BJ (cell line): ENCODE data around the gene AK2. TPM values are rescaled to one million over a fixed set of nuclear protein-coding genes. Genes with fewer than 3 reads are reported as not detected.
A peak's percentile ranks its signal among the peaks of the same experiment; 100 is the strongest.

ENCODE experiments used
- CTCF ChIA-PET: fragments of 350-600 bp; formaldehyde crosslinking; extraction: SDS; loops from one replicate; lab custom pipeline; 2021; ENCODE audit warnings: antibody characterized with exemption, inconsistent platforms; lab: Yijun Ruan, JAX
- POLR2A ChIA-PET: fragments of 300-600 bp; sonication (Branson Sonifier 250); formaldehyde crosslinking; extraction: SDS; loops from one replicate; lab custom pipeline; 2021; ENCODE audit warnings: antibody characterized with exemption; lab: Charles Lee
- DNase-seq: peaks from one replicate; pipeline ENCODE4 v3.0.0-alpha.2; 2011; ENCODE audit warnings: low read depth
- H3K27me3 ChIP-seq: 2 replicates; pipeline ENCODE4 v1.6.0; 2011; ENCODE audit warnings: low read length; ENCODE audit not compliant: control insufficient read depth, insufficient read depth
- H3K36me3 ChIP-seq: 2 replicates; pipeline ENCODE4 v1.5.1; 2011; ENCODE audit warnings: low read length; ENCODE audit not compliant: control insufficient read depth, insufficient read depth
- H3K4me3 ChIP-seq: 2 replicates; pipeline ENCODE4 v1.5.1; 2011; ENCODE audit warnings: low read depth, mild to moderate bottlenecking, control low read depth, low read length
- polyA plus RNA-seq: library from polyadenylated mRNA; depleted of rRNA; stranded (reverse); fragments of >200 nt; gene quantifications from 2 replicates; pipeline ENCODE4 v1.2.3, GENCODE V29; 2011
- TF ChIP-seq, protein P1 (sequence below): IDR thresholded peaks from 2 replicates; pipeline ENCODE4 v1.5.1; 2011; ENCODE audit warnings: low read depth, mild to moderate bottlenecking, control low read depth, inconsistent platforms, low read length, moderate library complexity; ENCODE audit not compliant: insufficient read depth

Gene AK2
- polyA plus RNA-seq, 1 experiment, result 131 TPM

DNA sequence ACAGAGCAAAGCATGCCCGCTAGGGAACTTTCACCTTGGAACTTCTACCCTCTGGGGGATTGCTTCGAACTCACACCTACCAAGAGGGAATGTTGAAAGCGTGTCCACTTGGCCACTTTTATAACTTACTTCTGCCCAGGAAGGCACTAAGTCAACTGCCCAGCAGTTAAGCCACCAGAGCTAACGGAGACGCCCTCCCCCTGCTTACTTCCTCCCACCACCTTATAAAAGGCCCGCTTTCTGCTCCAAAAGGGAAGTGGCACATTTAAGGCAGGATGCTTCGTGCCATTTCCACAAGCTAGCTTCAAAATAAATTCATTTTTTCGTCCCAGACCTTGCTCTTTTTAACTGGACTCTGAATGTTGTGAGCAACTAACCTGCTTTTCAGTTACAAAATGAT, 3.2 kb upstream of the AK2 start:
- TF ChIP-seq, protein P1, sequence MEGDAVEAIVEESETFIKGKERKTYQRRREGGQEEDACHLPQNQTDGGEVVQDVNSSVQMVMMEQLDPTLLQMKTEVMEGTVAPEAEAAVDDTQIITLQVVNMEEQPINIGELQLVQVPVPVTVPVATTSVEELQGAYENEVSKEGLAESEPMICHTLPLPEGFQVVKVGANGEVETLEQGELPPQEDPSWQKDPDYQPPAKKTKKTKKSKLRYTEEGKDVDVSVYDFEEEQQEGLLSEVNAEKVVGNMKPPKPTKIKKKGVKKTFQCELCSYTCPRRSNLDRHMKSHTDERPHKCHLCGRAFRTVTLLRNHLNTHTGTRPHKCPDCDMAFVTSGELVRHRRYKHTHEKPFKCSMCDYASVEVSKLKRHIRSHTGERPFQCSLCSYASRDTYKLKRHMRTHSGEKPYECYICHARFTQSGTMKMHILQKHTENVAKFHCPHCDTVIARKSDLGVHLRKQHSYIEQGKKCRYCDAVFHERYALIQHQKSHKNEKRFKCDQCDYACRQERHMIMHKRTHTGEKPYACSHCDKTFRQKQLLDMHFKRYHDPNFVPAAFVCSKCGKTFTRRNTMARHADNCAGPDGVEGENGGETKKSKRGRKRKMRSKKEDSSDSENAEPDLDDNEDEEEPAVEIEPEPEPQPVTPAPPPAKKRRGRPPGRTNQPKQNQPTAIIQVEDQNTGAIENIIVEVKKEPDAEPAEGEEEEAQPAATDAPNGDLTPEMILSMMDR, result no peak
- Histone ChIP-seq H3K27me3 (no peaks in the 10 kb centered on the region), H3K36me3 (no peaks in the 10 kb centered on the region), H3K4me3 (no peak overlapping the region)
- DNase-seq, result no peak
- ChIA-PET CTCF (interaction anchor here (1.4 kb wide), 1 partner anchor 15 kb away, joined by 5 read pairs; no protein-coding TSS in a partner anchor), POLR2A (no interaction called here)

DNA sequence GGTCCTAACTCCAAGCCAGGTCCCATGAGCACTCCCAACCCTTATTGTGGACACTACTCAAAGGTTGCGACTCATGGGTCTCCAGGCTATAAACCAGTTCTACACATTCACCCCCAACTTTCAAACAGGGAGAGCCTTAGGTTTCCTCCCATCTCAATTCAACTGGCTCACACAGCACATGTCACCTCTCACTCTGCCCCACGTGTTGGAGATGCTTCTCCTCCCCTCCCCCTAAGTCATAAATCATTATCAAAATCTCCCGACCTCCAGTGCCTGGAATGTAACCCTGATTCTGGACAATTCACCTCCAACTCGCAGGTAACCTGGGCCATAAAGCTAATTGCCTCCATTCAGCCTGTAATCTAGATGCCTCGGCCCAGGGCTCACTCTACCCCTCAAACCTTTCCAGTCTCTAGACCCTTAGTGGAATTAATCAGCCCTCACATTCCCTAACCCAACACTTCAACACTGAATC, 595 bp downstream of the AK2 start:
- TF ChIP-seq, protein P1, result no peak
- no peaks in the 10 kb centered on the region for H3K36me3 ChIP-seq
- no peaks in the 10 kb centered on the region for H3K27me3 ChIP-seq
- ChIA-PET POLR2A (interaction anchor here (0.6 kb wide), 2 partner anchors 48 to 53 kb away, joined by 3 read pairs; no protein-coding TSS in a partner anchor), CTCF (no interaction called here)
- no peak for DNase-seq
- peak overlapping the region; percentile 93 for H3K4me3 ChIP-seq

DNA sequence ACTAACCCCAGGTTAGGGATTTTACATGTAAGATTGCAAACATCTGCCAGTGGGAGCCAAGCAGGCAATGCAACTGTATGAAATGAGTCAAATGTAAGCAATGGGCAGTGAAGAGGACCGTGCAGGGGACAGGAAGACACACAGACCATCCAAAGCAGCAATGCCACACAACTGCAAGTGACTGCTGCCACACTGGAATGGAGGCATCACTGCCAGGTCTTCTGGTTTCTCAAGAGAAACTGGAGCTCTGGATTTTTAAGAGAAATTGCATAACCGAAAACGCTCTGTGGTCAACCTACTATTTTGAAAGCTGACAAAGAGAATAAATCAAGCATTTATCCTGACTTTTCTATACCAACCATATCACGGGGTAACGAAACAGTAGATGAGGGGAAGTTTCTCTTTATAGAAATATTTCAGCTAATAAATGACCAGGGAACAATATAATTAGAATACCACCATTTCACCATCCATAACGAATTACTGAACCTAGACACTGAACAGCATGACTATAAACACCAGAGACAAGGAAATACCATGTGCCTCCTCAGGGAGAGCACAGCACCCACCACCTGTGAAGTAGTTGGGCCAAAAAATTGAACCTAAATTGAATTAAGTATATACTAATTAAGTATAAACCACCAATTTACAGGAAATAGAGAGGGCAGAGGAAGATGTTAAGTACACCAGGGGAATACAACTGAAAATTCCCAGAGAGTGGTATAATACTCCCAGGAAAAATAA, 4.4 kb downstream of the AK2 start:
- TF ChIP-seq, protein P1, result no peak
- ChIA-PET CTCF (no interaction called here), POLR2A (no interaction called here)
- Histone ChIP-seq H3K4me3 (no peak overlapping the region), H3K36me3 (peaks cover 4% of the 10 kb centered on the region), H3K27me3 (no peaks in the 10 kb centered on the region)
- no peak for DNase-seq

GRCh38 chr1:33031506-33031905, 5.2 kb downstream of the AK2 start:
- DNase-seq, result no peak
- CTCF ChIA-PET, result interaction anchor here (1.1 to 1.3 kb wide), 2 partner anchors 55 to 92 kb away, joined by 3 to 4 read pairs; no protein-coding TSS in a partner anchor
- H3K4me3 ChIP-seq, result no peak overlapping the region
- TF ChIP-seq, protein P1, result no peak
- no peaks in the 10 kb centered on the region for H3K27me3 ChIP-seq
- H3K36me3 ChIP-seq, result peaks cover 4% of the 10 kb centered on the region
- POLR2A ChIA-PET, result no interaction called here

- POLR2A ChIA-PET, result no interaction called here
- no peaks in the 10 kb centered on the region for H3K27me3 ChIP-seq
- DNase-seq, result no peak
These were observed 6.1 kb downstream of the AK2 start for GRCh38 chr1:33030575-33030974.

More at GRCh38 chr1:33030575-33030974, 6.1 kb downstream of the AK2 start:
- TF ChIP-seq, protein P1, result no peak
- peaks cover 4% of the 10 kb centered on the region for H3K36me3 ChIP-seq
- CTCF ChIA-PET, result interaction anchor here (0.6 to 1.3 kb wide), 7 partner anchors 11 to 133 kb away, joined by 3 to 4 read pairs (median 3); no protein-coding TSS in a partner anchor
- H3K4me3 ChIP-seq, result no peak overlapping the region
